ENCODE measurements around the gene RPL13.

DNA sequence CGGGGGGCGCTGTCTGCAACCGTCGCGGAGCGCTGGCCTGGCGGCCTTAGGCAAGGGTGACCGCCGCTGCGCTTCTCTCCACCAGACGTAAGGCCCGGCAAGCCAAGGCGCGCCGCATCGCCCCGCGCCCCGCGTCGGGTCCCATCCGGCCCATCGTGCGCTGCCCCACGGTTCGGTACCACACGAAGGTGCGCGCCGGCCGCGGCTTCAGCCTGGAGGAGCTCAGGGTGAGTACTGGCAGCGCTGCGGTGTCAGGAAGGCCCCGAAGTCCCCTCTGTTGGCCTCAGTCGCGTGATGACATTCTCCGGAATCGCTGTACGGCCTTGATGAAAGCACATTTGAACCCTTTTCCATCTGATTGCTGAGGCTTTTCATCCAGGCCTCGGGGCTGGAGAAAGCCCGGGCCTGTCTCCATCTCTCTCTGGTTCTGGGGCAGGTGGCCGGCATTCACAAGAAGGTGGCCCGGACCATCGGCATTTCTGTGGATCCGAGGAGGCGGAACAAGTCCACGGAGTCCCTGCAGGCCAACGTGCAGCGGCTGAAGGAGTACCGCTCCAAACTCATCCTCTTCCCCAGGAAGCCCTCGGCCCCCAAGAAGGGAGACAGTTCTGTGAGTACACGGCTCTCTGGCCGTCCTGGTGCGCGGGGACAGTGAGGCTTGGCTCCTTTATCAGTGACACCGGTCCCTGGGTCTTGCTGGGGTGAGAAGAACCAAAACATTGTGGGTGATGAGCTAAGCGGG, 831 bp downstream of the RPL13 start:
- TF ChIP-seq, protein P1, sequence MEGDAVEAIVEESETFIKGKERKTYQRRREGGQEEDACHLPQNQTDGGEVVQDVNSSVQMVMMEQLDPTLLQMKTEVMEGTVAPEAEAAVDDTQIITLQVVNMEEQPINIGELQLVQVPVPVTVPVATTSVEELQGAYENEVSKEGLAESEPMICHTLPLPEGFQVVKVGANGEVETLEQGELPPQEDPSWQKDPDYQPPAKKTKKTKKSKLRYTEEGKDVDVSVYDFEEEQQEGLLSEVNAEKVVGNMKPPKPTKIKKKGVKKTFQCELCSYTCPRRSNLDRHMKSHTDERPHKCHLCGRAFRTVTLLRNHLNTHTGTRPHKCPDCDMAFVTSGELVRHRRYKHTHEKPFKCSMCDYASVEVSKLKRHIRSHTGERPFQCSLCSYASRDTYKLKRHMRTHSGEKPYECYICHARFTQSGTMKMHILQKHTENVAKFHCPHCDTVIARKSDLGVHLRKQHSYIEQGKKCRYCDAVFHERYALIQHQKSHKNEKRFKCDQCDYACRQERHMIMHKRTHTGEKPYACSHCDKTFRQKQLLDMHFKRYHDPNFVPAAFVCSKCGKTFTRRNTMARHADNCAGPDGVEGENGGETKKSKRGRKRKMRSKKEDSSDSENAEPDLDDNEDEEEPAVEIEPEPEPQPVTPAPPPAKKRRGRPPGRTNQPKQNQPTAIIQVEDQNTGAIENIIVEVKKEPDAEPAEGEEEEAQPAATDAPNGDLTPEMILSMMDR (IDR thresholded peaks at IDR 0.05): no peak
- no peak for TF ChIP-seq POLR2A (IDR thresholded peaks at IDR 0.05)

Data from esophagus squamous epithelium (tissue), 4 donors.